Measurements from ENCODE around the gene S1PR1. TPM values are rescaled to one million over a fixed set of nuclear protein-coding genes. Genes with fewer than 3 reads are reported as not detected.
"Not testable (repeated sequence)": the region's sequence is repeated elsewhere in the genome, so short reads cannot be mapped to it uniquely, and the experiment has no call there.

Gene S1PR1
- total RNA-seq (100 to 1,000 TPM; 106 to 130 TPM), polyA plus RNA-seq (100 to 1,000 TPM in 1 of 2 donors, 10 to 100 TPM in 1; 35.2 to 126 TPM)
- long read RNA-seq, donor 1, transcript S1PR1-201 (2 exons, 2,909 nt): major isoform, 123 of 134 reads
- long read RNA-seq, donor 1, transcript S1PR1-203 (2 exons, 825 nt): minor isoform, 8 of 134 reads
- long read RNA-seq, donor 1, partial matches to known transcripts: 0 of 134 reads
- long read RNA-seq, donor 1, other reads (novel, unspliced or antisense): 0 of 134 reads
- long read RNA-seq, donor 2, transcript S1PR1-201 (2 exons, 2,909 nt): major isoform, 41 of 57 reads
- long read RNA-seq, donor 2, partial matches to known transcripts: 15 of 57 reads
- long read RNA-seq, donor 2, other reads (novel, unspliced or antisense): 0 of 57 reads
- long read RNA-seq, donor 3, transcript S1PR1-201 (2 exons, 2,909 nt): major isoform, 56 of 58 reads
- long read RNA-seq, donor 3, partial matches to known transcripts: 0 of 58 reads
- long read RNA-seq, donor 3, other reads (novel, unspliced or antisense): 0 of 58 reads
- long read RNA-seq, donor 4, transcript S1PR1-201 (2 exons, 2,909 nt): major isoform, 24 of 41 reads
- long read RNA-seq, donor 4, partial matches to known transcripts: 15 of 41 reads
- long read RNA-seq, donor 4, other reads (novel, unspliced or antisense): 0 of 41 reads
- long read RNA-seq, donor 5, transcript S1PR1-203 (2 exons, 825 nt): minor isoform, 5 of 101 reads
- long read RNA-seq, donor 5, transcript S1PR1-201 (2 exons, 2,909 nt): major isoform, 92 of 101 reads
- long read RNA-seq, donor 5, partial matches to known transcripts: 0 of 101 reads
- long read RNA-seq, donor 5, other reads (novel, unspliced or antisense): 0 of 101 reads

DNA sequence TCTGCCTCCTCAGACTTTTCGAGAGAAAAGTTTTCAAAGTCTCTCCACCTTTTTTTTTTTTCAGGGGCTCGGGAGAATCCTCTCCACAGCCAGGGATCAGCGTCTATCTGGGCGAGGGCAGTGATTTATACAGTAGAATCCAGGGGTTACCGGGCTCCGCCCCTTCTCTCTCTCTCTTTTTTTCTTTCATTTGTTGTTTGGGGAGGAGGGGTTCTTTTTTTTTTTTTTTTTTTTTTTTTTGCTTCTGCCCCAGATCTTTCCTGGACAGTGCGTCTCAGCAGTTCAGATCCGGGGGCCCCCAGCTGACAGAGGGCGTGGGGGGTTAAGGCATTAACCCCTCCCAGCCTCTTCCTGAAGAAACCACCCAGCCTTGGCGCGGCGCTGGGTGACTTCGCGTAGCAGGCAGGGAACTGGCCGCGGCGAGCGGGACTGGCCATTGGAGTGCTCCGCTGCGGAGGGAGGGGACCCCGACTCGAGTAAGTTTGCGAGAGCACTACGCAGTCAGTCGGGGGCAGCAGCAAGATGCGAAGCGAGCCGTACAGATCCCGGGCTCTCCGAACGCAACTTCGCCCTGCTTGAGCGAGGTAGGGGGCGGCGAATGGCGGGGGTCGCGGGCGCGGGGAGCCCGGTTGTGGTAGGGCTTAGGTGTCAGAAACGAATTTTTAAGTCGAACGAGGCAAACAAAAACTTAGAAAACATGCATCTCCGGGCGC, at the start of gene S1PR1:
S1PR1 (plus strand) TSS at position 504 of the 713 bp plus-strand sequence. CDS start 1,966 bp downstream, outside the sequence.
- DNase-seq: peak; percentile 91 to 96 (median 94)
- peaks cover 0 to 41% (median 4%) of the 10 kb centered on the region in 5 donors for H3K4me1 ChIP-seq (ENCODE audit: control insufficient read depth in 5 of 5, insufficient read depth in 5 of 5, low read length in 5 of 5)
- 0 to 2% methylated on average over 46 of the region's 46 CpGs for WGBS, 2 donors
- H3K9ac ChIP-seq (ENCODE audit: insufficient read depth in 1 of 2, low read length in 2 of 2): peak within 1 kb of the TSS; percentile 70 to 100
- ATAC-seq (ENCODE audit: insufficient read depth, low FRiP score): peak; percentile 14
- peaks cover 0 to 5% (median 0%) of the 10 kb centered on the region in 3 donors for H3K27me3 ChIP-seq (ENCODE audit: control insufficient read depth in 3 of 3, insufficient read depth in 3 of 3, low read length in 2 of 3)
- peaks cover 0 to 32% (median 12%) of the 10 kb centered on the region in 4 donors for H3K36me3 ChIP-seq (ENCODE audit: control insufficient read depth in 4 of 4, insufficient read depth in 4 of 4, low read length in 4 of 4)
- H3K27ac ChIP-seq (ENCODE audit: low read depth in 1 of 2, low read length in 1 of 2): peak within 1 kb of the TSS; percentile 91 to 93
- H3K9me3 ChIP-seq (ENCODE audit: control insufficient read depth in 4 of 4, insufficient read depth in 3 of 4, low read length in 3 of 4): no peaks in the 10 kb centered on the region
- TF ChIP-seq, protein P1, sequence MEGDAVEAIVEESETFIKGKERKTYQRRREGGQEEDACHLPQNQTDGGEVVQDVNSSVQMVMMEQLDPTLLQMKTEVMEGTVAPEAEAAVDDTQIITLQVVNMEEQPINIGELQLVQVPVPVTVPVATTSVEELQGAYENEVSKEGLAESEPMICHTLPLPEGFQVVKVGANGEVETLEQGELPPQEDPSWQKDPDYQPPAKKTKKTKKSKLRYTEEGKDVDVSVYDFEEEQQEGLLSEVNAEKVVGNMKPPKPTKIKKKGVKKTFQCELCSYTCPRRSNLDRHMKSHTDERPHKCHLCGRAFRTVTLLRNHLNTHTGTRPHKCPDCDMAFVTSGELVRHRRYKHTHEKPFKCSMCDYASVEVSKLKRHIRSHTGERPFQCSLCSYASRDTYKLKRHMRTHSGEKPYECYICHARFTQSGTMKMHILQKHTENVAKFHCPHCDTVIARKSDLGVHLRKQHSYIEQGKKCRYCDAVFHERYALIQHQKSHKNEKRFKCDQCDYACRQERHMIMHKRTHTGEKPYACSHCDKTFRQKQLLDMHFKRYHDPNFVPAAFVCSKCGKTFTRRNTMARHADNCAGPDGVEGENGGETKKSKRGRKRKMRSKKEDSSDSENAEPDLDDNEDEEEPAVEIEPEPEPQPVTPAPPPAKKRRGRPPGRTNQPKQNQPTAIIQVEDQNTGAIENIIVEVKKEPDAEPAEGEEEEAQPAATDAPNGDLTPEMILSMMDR (IDR thresholded peaks at IDR 0.05; ENCODE audit: control extremely low read depth, extremely low read depth): no peak
- peak within 1 kb of the TSS; percentile 81 for H3K4me3 ChIP-seq

GRCh38 chr1:101187297-101187696, 49.5 kb upstream of the S1PR1 start:
- Histone ChIP-seq H3K4me3 (no peak overlapping the region), H3K4me1 (ENCODE audit: control insufficient read depth in 5 of 5, insufficient read depth in 5 of 5, low read length in 5 of 5) (peaks cover 0 to 3% (median 0%) of the 10 kb centered on the region in 5 donors), H3K36me3 (ENCODE audit: control insufficient read depth in 4 of 4, insufficient read depth in 4 of 4, low read length in 4 of 4) (no peaks in the 10 kb centered on the region), H3K9ac (ENCODE audit: insufficient read depth in 1 of 2, low read length in 2 of 2) (no peak overlapping the region), H3K27me3 (ENCODE audit: control insufficient read depth in 3 of 3, insufficient read depth in 3 of 3, low read length in 2 of 3) (no peaks in the 10 kb centered on the region), H3K9me3 (ENCODE audit: control insufficient read depth in 4 of 4, insufficient read depth in 3 of 4, low read length in 3 of 4) (peaks cover 0 to 2% (median 0%) of the 10 kb centered on the region in 4 donors), H3K27ac (ENCODE audit: low read depth in 1 of 2, low read length in 1 of 2) (peak overlapping the region in 1 of 2 donors; percentile 49)
- TF ChIP-seq, protein P1 (IDR thresholded peaks at IDR 0.05; ENCODE audit: control extremely low read depth, extremely low read depth): no peak
- ATAC-seq (ENCODE audit: insufficient read depth, low FRiP score) (no peak), DNase-seq (no peak)

GRCh38 chr1:101188331-101188730, 48.5 kb upstream of the S1PR1 start:
- no peak overlapping the region for H3K27ac ChIP-seq (ENCODE audit: low read depth in 1 of 2, low read length in 1 of 2)
- H3K36me3 ChIP-seq (ENCODE audit: control insufficient read depth in 4 of 4, insufficient read depth in 4 of 4, low read length in 4 of 4): no peaks in the 10 kb centered on the region
- peaks cover 0 to 2% (median 0%) of the 10 kb centered on the region in 4 donors for H3K9me3 ChIP-seq (ENCODE audit: control insufficient read depth in 4 of 4, insufficient read depth in 3 of 4, low read length in 3 of 4)
- 29 to 53% methylated on average over 1 of the region's 1 CpG for WGBS, 2 donors
- DNase-seq (no peak), ATAC-seq (ENCODE audit: insufficient read depth, low FRiP score) (no peak)
- H3K4me3 ChIP-seq: no peak overlapping the region
- H3K9ac ChIP-seq (ENCODE audit: insufficient read depth in 1 of 2, low read length in 2 of 2): no peak overlapping the region
- TF ChIP-seq, protein P1 (IDR thresholded peaks at IDR 0.05; ENCODE audit: control extremely low read depth, extremely low read depth): no peak
- peaks cover 0 to 3% (median 0%) of the 10 kb centered on the region in 5 donors for H3K4me1 ChIP-seq (ENCODE audit: control insufficient read depth in 5 of 5, insufficient read depth in 5 of 5, low read length in 5 of 5)
- no peaks in the 10 kb centered on the region for H3K27me3 ChIP-seq (ENCODE audit: control insufficient read depth in 3 of 3, insufficient read depth in 3 of 3, low read length in 2 of 3)

- H3K4me3 ChIP-seq; H3K27ac ChIP-seq (ENCODE audit: low read depth in 1 of 2, low read length in 1 of 2); DNase-seq; H3K27me3 ChIP-seq (ENCODE audit: control insufficient read depth in 3 of 3, insufficient read depth in 3 of 3, low read length in 2 of 3); H3K9me3 ChIP-seq (ENCODE audit: control insufficient read depth in 4 of 4, insufficient read depth in 3 of 4, low read length in 3 of 4); H3K9ac ChIP-seq (ENCODE audit: insufficient read depth in 1 of 2, low read length in 2 of 2); H3K4me1 ChIP-seq (ENCODE audit: control insufficient read depth in 5 of 5, insufficient read depth in 5 of 5, low read length in 5 of 5); ATAC-seq (ENCODE audit: insufficient read depth, low FRiP score); H3K36me3 ChIP-seq (ENCODE audit: control insufficient read depth in 4 of 4, insufficient read depth in 4 of 4, low read length in 4 of 4): not testable (repeated sequence)
These were observed 47.9 kb upstream of the S1PR1 start for GRCh38 chr1:101188968-101189367.
